Breast epithelium (tissue), 3 donors: Measurements from ENCODE around the gene CDCP1.

Experiments used
- POLR2A ChIP-seq: fragments of 450-650 bp; IDR thresholded peaks from one replicate; pipeline ENCODE4 v1.6.1; 2016; ENCODE audit warnings: antibody characterized with exemption, mild to moderate bottlenecking, moderate library complexity
- TF ChIP-seq, protein P1 (sequence below), 3 donors: fragments of 450-650 bp; IDR thresholded peaks; one replicate each; pipeline ENCODE4 v1.5.1; 2016 to 2017; ENCODE audit warnings: antibody characterized with exemption in 3 of 3, mild to moderate bottlenecking in 3 of 3, moderate library complexity in 3 of 3

DNA sequence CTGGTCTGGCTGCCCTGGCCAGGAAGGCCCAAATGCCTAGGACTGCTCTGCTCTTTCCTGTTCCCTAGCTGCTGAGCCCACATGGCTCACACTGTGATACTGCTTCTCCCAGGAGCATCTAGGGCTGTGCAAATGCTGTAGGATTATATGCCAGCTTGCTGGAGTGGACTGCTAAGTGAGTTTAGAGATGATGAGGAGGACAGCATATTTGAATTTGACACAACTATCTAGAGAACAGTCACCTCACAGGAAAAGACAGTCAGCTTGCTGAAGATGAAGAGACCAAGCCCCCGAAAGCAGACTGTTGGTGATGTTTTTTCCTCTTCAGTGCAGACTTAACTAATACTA, 80.8 kb downstream of the CDCP1 start:
- TF ChIP-seq, protein P1, sequence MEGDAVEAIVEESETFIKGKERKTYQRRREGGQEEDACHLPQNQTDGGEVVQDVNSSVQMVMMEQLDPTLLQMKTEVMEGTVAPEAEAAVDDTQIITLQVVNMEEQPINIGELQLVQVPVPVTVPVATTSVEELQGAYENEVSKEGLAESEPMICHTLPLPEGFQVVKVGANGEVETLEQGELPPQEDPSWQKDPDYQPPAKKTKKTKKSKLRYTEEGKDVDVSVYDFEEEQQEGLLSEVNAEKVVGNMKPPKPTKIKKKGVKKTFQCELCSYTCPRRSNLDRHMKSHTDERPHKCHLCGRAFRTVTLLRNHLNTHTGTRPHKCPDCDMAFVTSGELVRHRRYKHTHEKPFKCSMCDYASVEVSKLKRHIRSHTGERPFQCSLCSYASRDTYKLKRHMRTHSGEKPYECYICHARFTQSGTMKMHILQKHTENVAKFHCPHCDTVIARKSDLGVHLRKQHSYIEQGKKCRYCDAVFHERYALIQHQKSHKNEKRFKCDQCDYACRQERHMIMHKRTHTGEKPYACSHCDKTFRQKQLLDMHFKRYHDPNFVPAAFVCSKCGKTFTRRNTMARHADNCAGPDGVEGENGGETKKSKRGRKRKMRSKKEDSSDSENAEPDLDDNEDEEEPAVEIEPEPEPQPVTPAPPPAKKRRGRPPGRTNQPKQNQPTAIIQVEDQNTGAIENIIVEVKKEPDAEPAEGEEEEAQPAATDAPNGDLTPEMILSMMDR (IDR thresholded peaks at IDR 0.05) = no peak
- TF ChIP-seq POLR2A = no peak
